Measurements from ENCODE around the gene CHN2.

DNA sequence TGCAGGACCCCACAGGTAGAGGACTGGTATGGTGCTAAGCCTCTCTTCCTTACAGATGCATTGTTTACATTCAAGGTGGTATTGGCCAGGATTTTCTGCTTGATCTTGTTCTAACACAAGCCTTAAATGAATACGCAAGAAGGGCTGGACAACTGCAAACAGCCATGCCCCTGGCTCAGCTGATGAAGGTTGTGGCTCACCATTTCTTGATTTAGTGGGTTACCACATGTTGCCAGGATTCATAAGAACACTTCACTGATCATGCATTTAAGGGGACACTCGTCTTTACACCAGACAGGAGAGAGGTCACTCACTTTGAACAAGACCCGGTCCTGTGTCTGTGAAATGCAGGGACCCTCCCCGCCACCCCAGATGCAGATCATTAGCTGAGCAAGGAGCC, 82.2 kb downstream of the CHN2 start:
- TF ChIP-seq, protein P1, sequence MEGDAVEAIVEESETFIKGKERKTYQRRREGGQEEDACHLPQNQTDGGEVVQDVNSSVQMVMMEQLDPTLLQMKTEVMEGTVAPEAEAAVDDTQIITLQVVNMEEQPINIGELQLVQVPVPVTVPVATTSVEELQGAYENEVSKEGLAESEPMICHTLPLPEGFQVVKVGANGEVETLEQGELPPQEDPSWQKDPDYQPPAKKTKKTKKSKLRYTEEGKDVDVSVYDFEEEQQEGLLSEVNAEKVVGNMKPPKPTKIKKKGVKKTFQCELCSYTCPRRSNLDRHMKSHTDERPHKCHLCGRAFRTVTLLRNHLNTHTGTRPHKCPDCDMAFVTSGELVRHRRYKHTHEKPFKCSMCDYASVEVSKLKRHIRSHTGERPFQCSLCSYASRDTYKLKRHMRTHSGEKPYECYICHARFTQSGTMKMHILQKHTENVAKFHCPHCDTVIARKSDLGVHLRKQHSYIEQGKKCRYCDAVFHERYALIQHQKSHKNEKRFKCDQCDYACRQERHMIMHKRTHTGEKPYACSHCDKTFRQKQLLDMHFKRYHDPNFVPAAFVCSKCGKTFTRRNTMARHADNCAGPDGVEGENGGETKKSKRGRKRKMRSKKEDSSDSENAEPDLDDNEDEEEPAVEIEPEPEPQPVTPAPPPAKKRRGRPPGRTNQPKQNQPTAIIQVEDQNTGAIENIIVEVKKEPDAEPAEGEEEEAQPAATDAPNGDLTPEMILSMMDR (IDR thresholded peaks at IDR 0.05), result no peak
- TF ChIP-seq EZH2 (IDR thresholded peaks at IDR 0.05), result no peak
